Chondrocyte (in vitro differentiated cells): ENCODE results near the gene PARD3B. TPM values are rescaled to one million over a fixed set of nuclear protein-coding genes. Genes with fewer than 3 reads are reported as not detected.

ENCODE experiments used
- DNase-seq: peaks from one replicate; pipeline ENCODE4 v3.0.0; 2021; ENCODE audit warnings: mixed read lengths, low spot score
- H3K27ac Mint-ChIP-seq: one replicate; pipeline ENCODE4 v1.8.0; 2021; ENCODE audit warnings: mild to moderate bottlenecking, moderate library complexity, mixed read lengths; ENCODE audit not compliant: unreplicated experiment
- H3K27me3 Mint-ChIP-seq: 2 replicates; pipeline ENCODE4 v1.8.0; 2021; ENCODE audit warnings: low read depth, mixed read lengths
- H3K36me3 Mint-ChIP-seq: 2 replicates; pipeline ENCODE4 v1.8.0; 2021; ENCODE audit warnings: low read depth, mixed read lengths
- H3K4me1 Mint-ChIP-seq: 2 replicates; pipeline ENCODE4 v1.8.0; 2021; ENCODE audit warnings: low read depth, mild to moderate bottlenecking, mixed read lengths
- H3K4me3 Mint-ChIP-seq: one replicate; pipeline ENCODE4 v1.8.0; 2021; ENCODE audit warnings: mild to moderate bottlenecking, moderate library complexity, mixed read lengths; ENCODE audit not compliant: unreplicated experiment
- H3K9me3 Mint-ChIP-seq: 2 replicates; pipeline ENCODE4 v1.8.0; 2021; ENCODE audit warnings: low read depth, mixed read lengths
- total RNA-seq: library from RNA; stranded (reverse); gene quantifications from 3 replicates; pipeline ENCODE4 v1.2.1, GENCODE V29; 2021
- TF ChIP-seq, protein P1 (sequence below): fragments of 200-600 bp; sonication (generic); IDR thresholded peaks from 2 replicates; pipeline ENCODE4 v1.5.0; 2021; ENCODE audit warnings: antibody characterized with exemption, mild to moderate bottlenecking, moderate library complexity

The PARD3B gene
- total RNA-seq, 1 donor from 2014 or later, result 24.9 TPM

DNA sequence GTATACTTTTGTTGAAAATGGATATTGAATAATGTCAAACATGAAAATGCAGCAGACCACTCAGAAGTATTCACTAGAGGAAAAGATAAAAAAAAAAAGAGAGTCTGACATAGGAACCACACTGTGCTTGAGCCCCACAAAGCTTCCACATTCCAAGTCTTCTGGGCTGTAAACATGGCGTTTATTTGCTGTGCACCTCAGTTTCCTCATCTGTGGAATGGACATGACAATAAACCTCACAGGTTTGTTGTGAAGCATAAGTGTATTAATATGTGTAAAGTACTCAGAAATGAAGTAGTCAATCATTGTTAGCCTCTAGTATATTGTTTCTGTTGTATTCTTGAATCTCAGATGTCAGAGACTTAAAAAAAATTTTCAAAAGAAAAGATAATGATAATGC, 611.2 kb downstream of the PARD3B start:
- no peaks in the 10 kb centered on the region for H3K9me3 Mint-ChIP-seq
- H3K4me3 Mint-ChIP-seq, result no peak overlapping the region
- no peaks in the 10 kb centered on the region for H3K27me3 Mint-ChIP-seq
- no peak overlapping the region for H3K27ac Mint-ChIP-seq
- H3K36me3 Mint-ChIP-seq, result peaks cover 2% of the 10 kb centered on the region
- TF ChIP-seq, protein P1, sequence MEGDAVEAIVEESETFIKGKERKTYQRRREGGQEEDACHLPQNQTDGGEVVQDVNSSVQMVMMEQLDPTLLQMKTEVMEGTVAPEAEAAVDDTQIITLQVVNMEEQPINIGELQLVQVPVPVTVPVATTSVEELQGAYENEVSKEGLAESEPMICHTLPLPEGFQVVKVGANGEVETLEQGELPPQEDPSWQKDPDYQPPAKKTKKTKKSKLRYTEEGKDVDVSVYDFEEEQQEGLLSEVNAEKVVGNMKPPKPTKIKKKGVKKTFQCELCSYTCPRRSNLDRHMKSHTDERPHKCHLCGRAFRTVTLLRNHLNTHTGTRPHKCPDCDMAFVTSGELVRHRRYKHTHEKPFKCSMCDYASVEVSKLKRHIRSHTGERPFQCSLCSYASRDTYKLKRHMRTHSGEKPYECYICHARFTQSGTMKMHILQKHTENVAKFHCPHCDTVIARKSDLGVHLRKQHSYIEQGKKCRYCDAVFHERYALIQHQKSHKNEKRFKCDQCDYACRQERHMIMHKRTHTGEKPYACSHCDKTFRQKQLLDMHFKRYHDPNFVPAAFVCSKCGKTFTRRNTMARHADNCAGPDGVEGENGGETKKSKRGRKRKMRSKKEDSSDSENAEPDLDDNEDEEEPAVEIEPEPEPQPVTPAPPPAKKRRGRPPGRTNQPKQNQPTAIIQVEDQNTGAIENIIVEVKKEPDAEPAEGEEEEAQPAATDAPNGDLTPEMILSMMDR, result no peak
- H3K4me1 Mint-ChIP-seq, result peaks cover 32% of the 10 kb centered on the region
- no peak for DNase-seq

DNA sequence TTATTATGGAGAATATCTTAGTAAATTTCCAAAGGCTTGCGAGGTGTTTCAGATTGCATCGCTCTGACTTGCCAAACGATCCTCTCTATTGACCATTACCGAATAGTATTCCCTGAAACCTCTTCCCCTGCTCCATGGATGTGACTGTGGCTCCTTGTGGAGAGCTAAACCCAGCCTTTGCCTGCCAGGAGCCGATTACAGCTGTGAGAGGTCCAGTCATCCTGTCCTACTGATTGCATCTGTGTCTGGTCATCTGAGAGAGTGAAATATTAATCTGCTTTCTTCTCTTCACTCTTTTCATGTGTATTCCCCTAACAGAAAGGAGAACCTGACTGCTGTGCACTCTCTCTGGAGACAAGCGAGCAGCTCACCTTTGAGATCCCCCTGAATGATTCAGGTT, 613.1 kb downstream of the PARD3B start:
- H3K9me3 Mint-ChIP-seq, result no peaks in the 10 kb centered on the region
- H3K36me3 Mint-ChIP-seq, result peaks cover 2% of the 10 kb centered on the region
- TF ChIP-seq, protein P1, result no peak
- no peak overlapping the region for H3K4me3 Mint-ChIP-seq
- peaks cover 28% of the 10 kb centered on the region for H3K4me1 Mint-ChIP-seq
- no peak for DNase-seq
- no peak overlapping the region for H3K27ac Mint-ChIP-seq
- no peaks in the 10 kb centered on the region for H3K27me3 Mint-ChIP-seq

DNA sequence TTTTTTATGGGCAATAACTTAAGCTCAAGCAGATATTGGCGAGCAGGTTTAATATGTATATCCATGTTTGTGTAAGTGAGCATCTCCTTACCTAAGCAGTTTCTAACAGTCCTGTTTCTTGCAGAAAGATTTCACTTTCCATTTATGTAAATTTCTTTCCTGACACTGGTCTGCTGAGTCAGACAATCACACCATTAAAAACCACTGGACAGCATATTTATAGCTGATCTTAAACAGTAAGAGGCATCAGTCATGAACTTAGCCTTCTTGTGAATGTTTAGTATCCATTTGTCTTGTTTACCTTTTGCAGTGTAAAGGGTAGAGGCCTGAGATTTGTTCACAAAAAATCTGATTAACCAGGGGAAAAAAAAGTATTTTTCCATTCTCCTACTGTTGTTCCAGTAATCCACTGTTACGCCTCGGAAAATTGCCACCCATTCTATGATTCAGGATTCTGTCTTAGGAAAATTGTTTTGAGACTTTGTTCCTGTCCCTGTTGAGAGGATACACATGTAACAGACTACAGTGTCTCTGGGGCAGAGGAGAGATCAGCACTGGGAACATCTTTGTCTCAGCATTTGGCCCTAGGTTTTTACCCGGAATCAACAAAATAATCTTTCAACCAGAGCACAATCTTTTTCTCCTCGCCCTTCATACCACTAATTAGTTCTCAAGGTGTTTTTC, 616.0 kb downstream of the PARD3B start:
- Mint-ChIP-seq H3K9me3 (no peaks in the 10 kb centered on the region), H3K27ac (no peak overlapping the region), H3K27me3 (no peaks in the 10 kb centered on the region), H3K4me1 (peaks cover 28% of the 10 kb centered on the region), H3K36me3 (no peaks in the 10 kb centered on the region), H3K4me3 (no peak overlapping the region)
- DNase-seq, result no peak
- TF ChIP-seq, protein P1, result no peak

DNA sequence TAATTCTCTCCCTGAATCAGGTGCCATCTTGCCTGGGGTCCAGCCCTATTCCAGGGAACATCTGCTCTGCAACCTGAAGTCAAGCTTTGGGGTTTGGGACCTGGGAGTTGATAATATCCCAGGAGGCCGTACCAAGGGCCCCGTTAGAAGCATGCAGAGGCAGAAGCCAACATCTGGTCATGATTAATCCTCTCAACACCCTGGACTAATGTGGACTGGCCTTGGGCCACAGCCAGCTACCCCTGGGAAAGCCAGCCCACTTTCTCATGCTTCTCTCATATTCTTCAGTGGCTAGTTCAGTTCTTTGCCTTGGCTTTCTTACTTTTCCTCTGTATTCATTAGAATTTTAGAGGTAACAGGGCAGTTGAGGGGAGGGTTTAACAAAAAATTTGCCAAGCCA, 621.5 kb downstream of the PARD3B start:
- peaks cover 2% of the 10 kb centered on the region for H3K36me3 Mint-ChIP-seq
- no peaks in the 10 kb centered on the region for H3K27me3 Mint-ChIP-seq
- no peaks in the 10 kb centered on the region for H3K9me3 Mint-ChIP-seq
- no peak overlapping the region for H3K4me3 Mint-ChIP-seq
- no peak for DNase-seq
- TF ChIP-seq, protein P1, result no peak
- H3K27ac Mint-ChIP-seq, result no peak overlapping the region
- peaks cover 11% of the 10 kb centered on the region for H3K4me1 Mint-ChIP-seq

DNA sequence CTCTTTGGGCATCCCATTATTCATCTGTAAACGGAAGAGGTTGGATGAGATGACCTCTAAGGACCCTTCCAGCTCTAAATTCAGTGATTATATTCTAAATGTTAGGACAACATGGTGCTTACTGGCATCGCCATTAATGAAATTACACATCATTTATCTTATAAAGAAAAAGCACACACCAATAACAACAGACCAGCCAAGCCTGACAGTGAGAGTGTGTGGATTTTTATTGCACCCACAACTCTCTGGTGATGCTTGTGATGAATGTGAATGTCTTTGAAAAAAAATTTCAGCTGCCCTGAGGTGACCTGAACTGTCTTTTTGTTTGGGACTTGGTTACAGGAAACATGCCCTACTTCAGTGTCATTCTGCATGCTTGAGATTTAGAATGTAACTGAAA, 623.7 kb downstream of the PARD3B start:
- Mint-ChIP-seq H3K36me3 (peaks cover 2% of the 10 kb centered on the region), H3K4me1 (peaks cover 10% of the 10 kb centered on the region), H3K27ac (no peak overlapping the region), H3K4me3 (no peak overlapping the region), H3K27me3 (no peaks in the 10 kb centered on the region), H3K9me3 (no peaks in the 10 kb centered on the region)
- TF ChIP-seq, protein P1, result no peak
- DNase-seq, result no peak
